ENCODE measurements around the gene PRR3. TPM values are rescaled to one million over a fixed set of nuclear protein-coding genes. Genes with fewer than 3 reads are reported as not detected.
A peak's percentile ranks its signal among the peaks of the same experiment; 100 is the strongest.

PRR3 gene
- total and polyA plus RNA-seq, 2 of the 13 experiments (the other 11 are each of a cell fraction or from before 2014, with no cell fraction given): 14.6 to 21.2 TPM

- TF ChIP-seq PITX1 (CRISPR knock-in tag; IDR thresholded peaks at IDR 0.05) (no peak; the same call in 1 of the 2 replicates), ZEB1 (IDR thresholded peaks at IDR 0.05; ENCODE audit: insufficient replicate concordance, low read depth) (peak; percentile 7), ZSCAN31 (CRISPR knock-in tag; IDR thresholded peaks at IDR 0.05; ENCODE audit: low read depth) (peak; percentile 58; the same call in 1 of the 2 replicates), ZSCAN29 (CRISPR knock-in tag; conservative IDR thresholded peaks at IDR 0.05) (peak; percentile 83; the same call in 1 of the 2 replicates), ZNF773 (CRISPR knock-in tag; IDR thresholded peaks at IDR 0.05; ENCODE audit: borderline replicate concordance) (no peak), HOXA7 (CRISPR knock-in tag; IDR thresholded peaks at IDR 0.05) (no peak), REPIN1 (CRISPR knock-in tag; IDR thresholded peaks at IDR 0.05; ENCODE audit: borderline replicate concordance, low read depth) (peak; percentile 67), REXO4 (CRISPR knock-in tag; IDR thresholded peaks at IDR 0.05; ENCODE audit: borderline replicate concordance) (no peak), ETV6 (CRISPR knock-in tag; conservative IDR thresholded peaks at IDR 0.05) (peak; percentile 58; the same call in 1 of the 2 replicates), ZNF598 (CRISPR knock-in tag; IDR thresholded peaks at IDR 0.05; ENCODE audit: borderline replicate concordance) (peak; percentile 17; the same call in 1 of the 2 replicates), RELA (CRISPR knock-in tag; IDR thresholded peaks at IDR 0.05) (no peak), NFE2L1 (CRISPR knock-in tag; IDR thresholded peaks at IDR 0.05; ENCODE audit: borderline replicate concordance) (no peak)
- TF ChIP-seq, protein P1, sequence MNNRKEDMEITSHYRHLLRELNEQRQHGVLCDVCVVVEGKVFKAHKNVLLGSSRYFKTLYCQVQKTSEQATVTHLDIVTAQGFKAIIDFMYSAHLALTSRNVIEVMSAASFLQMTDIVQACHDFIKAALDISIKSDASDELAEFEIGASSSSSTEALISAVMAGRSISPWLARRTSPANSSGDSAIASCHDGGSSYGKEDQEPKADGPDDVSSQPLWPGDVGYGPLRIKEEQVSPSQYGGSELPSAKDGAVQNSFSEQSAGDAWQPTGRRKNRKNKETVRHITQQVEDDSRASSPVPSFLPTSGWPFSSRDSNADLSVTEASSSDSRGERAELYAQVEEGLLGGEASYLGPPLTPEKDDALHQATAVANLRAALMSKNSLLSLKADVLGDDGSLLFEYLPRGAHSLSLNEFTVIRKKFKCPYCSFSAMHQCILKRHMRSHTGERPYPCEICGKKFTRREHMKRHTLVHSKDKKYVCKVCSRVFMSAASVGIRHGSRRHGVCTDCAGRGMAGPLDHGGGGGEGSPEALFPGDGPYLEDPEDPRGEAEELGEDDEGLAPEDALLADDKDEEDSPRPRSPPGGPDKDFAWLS (CRISPR knock-in tag; IDR thresholded peaks at IDR 0.05; ENCODE audit: borderline replicate concordance): no peak
- TF ChIP-seq, protein P2, sequence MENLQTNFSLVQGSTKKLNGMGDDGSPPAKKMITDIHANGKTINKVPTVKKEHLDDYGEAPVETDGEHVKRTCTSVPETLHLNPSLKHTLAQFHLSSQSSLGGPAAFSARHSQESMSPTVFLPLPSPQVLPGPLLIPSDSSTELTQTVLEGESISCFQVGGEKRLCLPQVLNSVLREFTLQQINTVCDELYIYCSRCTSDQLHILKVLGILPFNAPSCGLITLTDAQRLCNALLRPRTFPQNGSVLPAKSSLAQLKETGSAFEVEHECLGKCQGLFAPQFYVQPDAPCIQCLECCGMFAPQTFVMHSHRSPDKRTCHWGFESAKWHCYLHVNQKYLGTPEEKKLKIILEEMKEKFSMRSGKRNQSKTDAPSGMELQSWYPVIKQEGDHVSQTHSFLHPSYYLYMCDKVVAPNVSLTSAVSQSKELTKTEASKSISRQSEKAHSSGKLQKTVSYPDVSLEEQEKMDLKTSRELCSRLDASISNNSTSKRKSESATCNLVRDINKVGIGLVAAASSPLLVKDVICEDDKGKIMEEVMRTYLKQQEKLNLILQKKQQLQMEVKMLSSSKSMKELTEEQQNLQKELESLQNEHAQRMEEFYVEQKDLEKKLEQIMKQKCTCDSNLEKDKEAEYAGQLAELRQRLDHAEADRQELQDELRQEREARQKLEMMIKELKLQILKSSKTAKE (CRISPR knock-in tag; IDR thresholded peaks at IDR 0.05; ENCODE audit: borderline replicate concordance): no peak
- TF ChIP-seq, protein P3, sequence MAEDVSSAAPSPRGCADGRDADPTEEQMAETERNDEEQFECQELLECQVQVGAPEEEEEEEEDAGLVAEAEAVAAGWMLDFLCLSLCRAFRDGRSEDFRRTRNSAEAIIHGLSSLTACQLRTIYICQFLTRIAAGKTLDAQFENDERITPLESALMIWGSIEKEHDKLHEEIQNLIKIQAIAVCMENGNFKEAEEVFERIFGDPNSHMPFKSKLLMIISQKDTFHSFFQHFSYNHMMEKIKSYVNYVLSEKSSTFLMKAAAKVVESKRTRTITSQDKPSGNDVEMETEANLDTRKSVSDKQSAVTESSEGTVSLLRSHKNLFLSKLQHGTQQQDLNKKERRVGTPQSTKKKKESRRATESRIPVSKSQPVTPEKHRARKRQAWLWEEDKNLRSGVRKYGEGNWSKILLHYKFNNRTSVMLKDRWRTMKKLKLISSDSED (CRISPR knock-in tag; IDR thresholded peaks at IDR 0.05): no peak
- TF ChIP-seq, protein P4, sequence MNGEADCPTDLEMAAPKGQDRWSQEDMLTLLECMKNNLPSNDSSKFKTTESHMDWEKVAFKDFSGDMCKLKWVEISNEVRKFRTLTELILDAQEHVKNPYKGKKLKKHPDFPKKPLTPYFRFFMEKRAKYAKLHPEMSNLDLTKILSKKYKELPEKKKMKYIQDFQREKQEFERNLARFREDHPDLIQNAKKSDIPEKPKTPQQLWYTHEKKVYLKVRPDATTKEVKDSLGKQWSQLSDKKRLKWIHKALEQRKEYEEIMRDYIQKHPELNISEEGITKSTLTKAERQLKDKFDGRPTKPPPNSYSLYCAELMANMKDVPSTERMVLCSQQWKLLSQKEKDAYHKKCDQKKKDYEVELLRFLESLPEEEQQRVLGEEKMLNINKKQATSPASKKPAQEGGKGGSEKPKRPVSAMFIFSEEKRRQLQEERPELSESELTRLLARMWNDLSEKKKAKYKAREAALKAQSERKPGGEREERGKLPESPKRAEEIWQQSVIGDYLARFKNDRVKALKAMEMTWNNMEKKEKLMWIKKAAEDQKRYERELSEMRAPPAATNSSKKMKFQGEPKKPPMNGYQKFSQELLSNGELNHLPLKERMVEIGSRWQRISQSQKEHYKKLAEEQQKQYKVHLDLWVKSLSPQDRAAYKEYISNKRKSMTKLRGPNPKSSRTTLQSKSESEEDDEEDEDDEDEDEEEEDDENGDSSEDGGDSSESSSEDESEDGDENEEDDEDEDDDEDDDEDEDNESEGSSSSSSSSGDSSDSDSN (CRISPR knock-in tag; IDR thresholded peaks at IDR 0.05): peak; percentile 53; the same call in 1 of the 2 replicates
Observed at GRCh38 chr6:30515944-30516753, 40.9 kb upstream of the PRR3 start (continued).
